Heart left ventricle (tissue), 16 donors: Measurements from ENCODE around the gene CAPN7. TPM values are rescaled to one million over a fixed set of nuclear protein-coding genes. Genes with fewer than 3 reads are reported as not detected.
"Not testable (repeated sequence)": the region's sequence is repeated elsewhere in the genome, so short reads cannot be mapped to it uniquely, and the experiment has no call there.

ENCODE experiments used
- ATAC-seq, 4 donors: fragments of 200-7000 bp; cut with Tn5 transposase; one replicate each; pipeline ENCODE4 v1.9.1; 2020 to 2022; ENCODE audit warnings: moderate library complexity in 4 of 4, mild to moderate bottlenecking in 3 of 4, moderate number of reproducible peaks in 1 of 4
- DNase-seq, 5 donors: peaks; one replicate each; pipeline ENCODE4 v3.0.0-alpha.2; 2020
- H3K27ac ChIP-seq, 12 donors: fragments of 200-600 bp; sonication (generic) in 4 of 12; one replicate each; pipeline versions ENCODE4 v1.5.0 to v1.8.0; 2016 to 2022; ENCODE audit warnings: mild to moderate bottlenecking in 2 of 12
- H3K27me3 ChIP-seq, 9 donors: fragments of 200-600 bp; sonication (generic) in 2 of 9; one replicate each; pipeline versions ENCODE4 v1.5.1 to v1.8.0; 2016 to 2022; ENCODE audit warnings: mild to moderate bottlenecking in 3 of 9
- H3K36me3 ChIP-seq, 9 donors: fragments of 200-600 bp; sonication (generic) in 2 of 9; one replicate each; pipeline versions ENCODE4 v1.5.0 to v1.8.0; 2018 to 2022; ENCODE audit warnings: mild to moderate bottlenecking in 2 of 9
- H3K4me1 ChIP-seq, 12 donors: fragments of 200-600 bp; sonication (generic) in 4 of 12; one replicate each; pipeline versions ENCODE4 v1.5.0 to v1.8.0; 2016 to 2022; ENCODE audit warnings: mild to moderate bottlenecking in 3 of 12
- H3K4me3 ChIP-seq, 12 donors: fragments of 200-600 bp; sonication (generic) in 4 of 12; one replicate each; pipeline versions ENCODE4 v1.5.0 to v1.8.0; 2017 to 2022; ENCODE audit warnings: mild to moderate bottlenecking in 9 of 12, moderate library complexity in 4 of 12
- H3K9me3 ChIP-seq, 12 donors: fragments of 200-600 bp; sonication (generic) in 4 of 12; one replicate each; pipeline versions ENCODE4 v1.5.0 to v1.8.0; 2016 to 2022; ENCODE audit warnings: mild to moderate bottlenecking in 1 of 12
- CTCF ChIP-seq, 12 donors: fragments of 200-600 bp; sonication (generic) in 4 of 12; IDR thresholded peaks; one replicate each; pipeline versions ENCODE4 v1.5.0 to v1.8.0; 2018 to 2022; ENCODE audit warnings: antibody characterized with exemption in 12 of 12, mild to moderate bottlenecking in 5 of 12
- POLR2A ChIP-seq, 2 donors: fragments of 450-650 bp; IDR thresholded peaks; one replicate each; pipeline ENCODE4 v1.6.1; 2017; ENCODE audit warnings: antibody characterized with exemption in 2 of 2, mild to moderate bottlenecking in 2 of 2, moderate library complexity in 2 of 2
- WGBS, 4 donors: extraction: QIAGEN DNeasy Blood & Tissue Kit in 2 of 4; methylation state at CpG; one replicate each; pipeline versions ENCODE4 v1.1.5 to v1.1.7; 2013 to 2018; 5-methylcytosine and 5-hydroxymethylcytosine counted together
- intact Hi-C, 10 donors: fragments of 100-400 bp; cut with DNase I; formaldehyde crosslinking; loops; one replicate each; pipeline versions ENCODE4 v1.11.1 to v1.14.2; 2022
- polyA plus RNA-seq, 2 donors: library from polyadenylated mRNA; stranded (reverse); fragments of 200-250 nt; gene quantifications; one replicate each; pipeline ENCODE4 v1.2.3, GENCODE V29; 2013
- total RNA-seq, 9 donors: library from RNA; depleted of rRNA in 2 of 9; stranded (reverse); fragments of >200 nt in 2 of 9; fragmentation: NEBNext Ultra II Directional in 3 of 9; extraction: Animal tissue kit (Norgen Biotek cat#: 25700) in 3 of 9; gene quantifications; one replicate each; pipeline versions ENCODE4 v1.1.0 to v1.2.4, GENCODE V29; 2016 to 2023
- donor health status: ischemic (EF 13 %, LVEDD 7.1; RV severe dilation, severe dysfunction).
- donor health status: healthy with polysubstance abuse.
- donor health status: DM: no; HTN: yes; CAD: no.
- donor health status: DM: no; HTN: no; CAD: no.
- donor health status: ischemic (EF 25% LVEDD 6.9; RV normal size, moderate dysfunction).
- donor health status: ischemic (EF 25% LVEDD 5.7; RV mildly dilated, moderate dysfunction).
- donor health status: healthy.
- donor health status: DM: yes; HTN: yes; CAD: no.
- donor health status: ischemic (EF 35%, LVEDD 5.7; RV mildly dilated, moderate dysfunction).
- donor health status: nonischemic (EF 11% LVEDD 7.7; RV severe dilation, severe dysfunction).
- donor health status: DM: yes; HTN: yes; CAD: no.
- donor health status: PGD.
- donor health status: ischemic (EF 29% LVEDD 5.4; RV normal size, mild dysfunction).
- donor health status: nonischemic (EF 23%, LVEDD 6.1; RV moderate dilation, normal function).

CAPN7 gene
- total and polyA plus RNA-seq, 11 donors: 9.1 to 38.2 (median 24.2) TPM

DNA sequence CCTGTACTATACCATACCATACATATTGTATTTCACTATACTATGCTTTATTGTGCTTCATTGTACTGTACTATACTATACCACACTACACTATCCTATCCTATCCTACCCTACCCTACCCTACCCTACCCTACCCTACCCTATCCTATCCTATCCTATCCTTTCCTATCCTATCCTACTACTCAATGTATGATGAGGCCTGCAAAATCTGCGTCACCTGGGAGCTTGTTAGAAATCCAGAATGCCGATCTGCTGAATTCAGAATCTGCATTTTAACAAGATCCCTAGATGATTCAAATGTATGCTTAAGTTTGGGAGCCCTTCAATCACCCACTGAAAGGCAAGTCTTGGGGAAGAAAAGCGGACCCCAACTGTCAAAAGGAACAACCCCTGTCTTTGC, 45.4 kb upstream of the CAPN7 start:
- Histone ChIP-seq H3K27me3 (peaks cover 0 to 18% (median 5%) of the 10 kb centered on the region in 9 donors), H3K4me3 (no peak overlapping the region), H3K9me3 (no peaks in the 10 kb centered on the region), H3K36me3 (no peaks in the 10 kb centered on the region), H3K27ac (no peak overlapping the region), H3K4me1 (no peaks in the 10 kb centered on the region)
- DNase-seq (no peak), ATAC-seq (no peak)
- WGBS, 4 donors: 64 to 83% (median 79%) methylated on average over 3 of the region's 3 CpGs
- intact Hi-C loops: no loop called here
- TF ChIP-seq CTCF (IDR thresholded peaks at IDR 0.05) (no peak), POLR2A (IDR thresholded peaks at IDR 0.05) (no peak)

- no peaks in the 10 kb centered on the region for H3K9me3 ChIP-seq
- H3K27me3 ChIP-seq: peaks cover 0 to 13% (median 5%) of the 10 kb centered on the region in 9 donors
- H3K4me3 ChIP-seq: no peak overlapping the region
- 54 to 66% (median 59%) methylated on average over 1 of the region's 1 CpG for WGBS, 4 donors
- no peak for DNase-seq
- H3K4me1 ChIP-seq: no peaks in the 10 kb centered on the region
- ATAC-seq: no peak
- no peak overlapping the region for H3K27ac ChIP-seq
- intact Hi-C loops: no loop called here
- TF ChIP-seq CTCF (IDR thresholded peaks at IDR 0.05) (no peak), POLR2A (IDR thresholded peaks at IDR 0.05) (no peak)
- no peaks in the 10 kb centered on the region for H3K36me3 ChIP-seq
Measured at GRCh38 chr3:15161133-15161532, 44.9 kb upstream of the CAPN7 start.

GRCh38 chr3:15163656-15164055, 42.4 kb upstream of the CAPN7 start:
- H3K36me3 ChIP-seq, ATAC-seq, H3K9me3 ChIP-seq, H3K27ac ChIP-seq, intact Hi-C loops, H3K4me1 ChIP-seq, H3K27me3 ChIP-seq, H3K4me3 ChIP-seq, DNase-seq: not testable (repeated sequence)
- WGBS, 4 donors: 93 to 96% (median 95%) methylated on average over 15 to 21 of the region's 24 CpGs; no CpG with 5 or more reads in 1 of the 4 donors

GRCh38 chr3:15164340-15164739, 41.7 kb upstream of the CAPN7 start:
- H3K36me3 ChIP-seq: no peaks in the 10 kb centered on the region
- no peaks in the 10 kb centered on the region for H3K9me3 ChIP-seq
- ATAC-seq (no peak), DNase-seq (no peak)
- no peaks in the 10 kb centered on the region for H3K27me3 ChIP-seq
- intact Hi-C loops: no loop called here
- WGBS, 4 donors: 88 to 93% (median 91%) methylated on average over 1 of the region's 1 CpG
- H3K4me1 ChIP-seq: no peaks in the 10 kb centered on the region
- TF ChIP-seq CTCF (IDR thresholded peaks at IDR 0.05) (no peak), POLR2A (IDR thresholded peaks at IDR 0.05) (no peak)
- H3K27ac ChIP-seq: no peak overlapping the region
- H3K4me3 ChIP-seq: no peak overlapping the region

DNA sequence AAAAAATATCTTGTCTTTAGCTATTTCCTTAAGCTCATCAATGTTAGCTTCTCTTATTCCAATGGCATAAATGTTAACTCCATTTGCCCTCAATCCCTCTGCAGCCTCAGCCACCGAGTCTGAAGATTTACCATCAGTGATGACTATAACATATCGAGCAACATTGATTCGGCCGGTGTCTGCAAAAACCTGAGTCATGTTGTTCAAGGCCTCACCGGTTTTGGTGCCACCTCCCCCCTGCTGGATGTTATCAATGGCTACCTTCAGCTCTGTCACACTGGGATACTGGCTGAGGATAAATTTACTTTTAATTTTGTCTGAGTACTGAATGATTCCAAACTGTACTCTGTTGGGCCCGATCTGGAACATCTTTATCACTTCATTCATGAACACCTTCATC, 41.0 kb upstream of the CAPN7 start:
- WGBS, 4 donors: 87 to 94% (median 93%) methylated on average over 6 of the region's 6 CpGs
- no peaks in the 10 kb centered on the region for H3K4me1 ChIP-seq

DNA sequence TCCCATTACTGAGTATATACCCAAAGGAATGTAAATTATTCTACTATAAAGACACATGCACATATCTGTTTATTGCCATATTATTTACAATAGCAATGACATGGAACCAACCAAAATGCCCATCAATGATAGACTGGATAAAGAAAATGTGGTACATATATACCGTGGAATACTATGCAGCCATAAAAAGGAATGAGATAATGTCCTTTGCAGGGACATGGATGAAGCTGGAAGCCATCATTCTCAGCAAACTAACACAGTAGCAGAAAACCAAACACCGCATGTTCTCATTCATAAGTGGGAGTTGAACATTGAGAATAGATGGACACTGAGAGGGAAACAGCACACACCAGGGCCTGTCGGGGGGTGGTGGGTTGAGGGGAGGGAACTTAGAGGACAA, 39.7 kb upstream of the CAPN7 start:
- H3K9me3 ChIP-seq, H3K4me1 ChIP-seq, H3K4me3 ChIP-seq, intact Hi-C loops, H3K27me3 ChIP-seq, DNase-seq, H3K27ac ChIP-seq, H3K36me3 ChIP-seq, ATAC-seq: not testable (repeated sequence)
- WGBS, 4 donors: 82 to 93% (median 89%) methylated on average over 3 of the region's 3 CpGs

More for the DNA sequence above, 41.0 kb upstream of the CAPN7 start:
- TF ChIP-seq CTCF (IDR thresholded peaks at IDR 0.05) (no peak), POLR2A (IDR thresholded peaks at IDR 0.05) (no peak)
- Histone ChIP-seq H3K4me3 (no peak overlapping the region), H3K27ac (no peak overlapping the region), H3K9me3 (no peaks in the 10 kb centered on the region), H3K27me3 (no peaks in the 10 kb centered on the region), H3K36me3 (no peaks in the 10 kb centered on the region)
- DNase-seq (no peak), ATAC-seq (no peak)
- intact Hi-C loops: no loop called here
